HG02840 (cell line): ENCODE data around the gene TRIOBP.
"Not testable (repeated sequence)": the region's sequence is repeated elsewhere in the genome, so short reads cannot be mapped to it uniquely, and the experiment has no call there.

Source experiments
- ATAC-seq: cut with Tn5 transposase; IDR thresholded peaks from one replicate; pipeline ENCODE4 v1.9.1; 2021; ENCODE audit warnings: mild to moderate bottlenecking, moderate library complexity, moderate number of reproducible peaks; ENCODE audit not compliant: unreplicated experiment, low FRiP score

TRIOBP gene

DNA sequence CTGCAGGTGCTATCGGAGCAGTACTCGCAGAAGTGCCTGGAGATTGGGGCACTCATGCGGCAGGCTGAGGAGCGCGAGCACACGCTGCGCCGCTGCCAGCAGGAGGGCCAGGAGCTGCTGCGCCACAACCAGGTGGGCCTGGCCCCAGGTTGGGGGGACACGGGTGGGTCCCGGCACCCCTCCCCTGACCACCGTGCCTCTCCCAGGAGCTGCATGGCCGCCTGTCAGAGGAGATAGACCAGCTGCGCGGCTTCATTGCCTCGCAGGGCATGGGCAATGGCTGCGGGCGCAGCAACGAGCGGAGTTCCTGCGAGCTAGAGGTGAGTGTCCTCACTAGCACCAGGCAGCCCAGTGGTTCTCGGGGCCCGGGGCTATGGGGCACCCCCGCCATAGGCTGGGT lies 72.2 kb downstream of the TRIOBP start:
- ATAC-seq, result no peak

DNA sequence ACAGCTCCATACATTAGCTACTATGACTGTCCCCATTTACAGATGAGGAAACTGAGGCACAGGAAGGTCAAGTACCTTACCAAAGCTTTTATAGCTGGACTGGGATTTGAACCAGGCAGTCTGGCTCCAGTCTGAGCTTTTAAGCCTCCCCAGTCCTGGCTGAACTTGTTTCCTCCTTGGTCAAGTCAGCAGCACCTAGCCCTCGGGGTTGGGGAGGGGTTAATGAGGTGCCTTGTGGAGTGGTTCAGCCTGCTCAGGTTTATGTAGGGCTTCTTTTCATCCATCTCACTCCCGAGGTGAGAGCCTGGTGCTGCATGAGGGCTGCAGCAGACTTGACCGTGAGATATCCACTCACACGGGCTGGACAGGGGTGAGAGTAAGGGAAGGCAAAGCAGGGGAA lies 74.2 kb downstream of the TRIOBP start:
- no peak for ATAC-seq

DNA sequence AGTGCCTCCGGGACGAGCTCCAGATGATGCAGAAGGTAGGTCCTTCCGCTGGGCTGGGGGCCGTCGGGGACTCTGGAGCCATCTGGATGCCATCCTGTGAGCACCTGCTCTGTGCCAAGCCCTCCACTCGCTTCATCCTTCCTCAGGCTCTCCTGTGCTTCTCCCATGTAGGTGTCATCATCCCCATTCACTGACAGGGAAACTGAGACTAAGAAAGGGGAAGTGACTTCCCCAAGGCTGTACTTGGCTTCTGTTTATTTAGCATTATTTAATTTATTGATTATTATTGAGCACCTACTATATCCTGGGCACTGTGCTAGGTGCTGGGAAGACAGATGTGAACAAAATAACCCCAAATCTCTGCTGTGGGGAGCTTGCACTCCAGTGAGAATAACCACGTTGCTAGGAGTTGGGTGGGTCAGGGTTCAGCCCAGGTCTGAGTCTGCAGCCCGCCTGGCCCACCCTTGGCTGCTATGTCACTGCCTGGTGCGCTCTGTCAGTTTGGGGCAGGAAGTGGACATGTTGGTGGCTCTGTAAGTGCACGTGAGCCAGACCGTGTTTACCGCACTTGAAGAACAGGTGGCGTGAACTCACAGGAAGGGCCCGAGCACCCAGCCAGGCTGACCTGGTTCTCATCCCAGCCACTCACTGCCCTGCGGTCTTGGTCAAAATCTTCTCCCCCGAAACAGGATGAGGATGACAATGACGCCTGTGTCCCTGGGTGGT lies 75.0 kb downstream of the TRIOBP start:
- ATAC-seq, result no peak

DNA sequence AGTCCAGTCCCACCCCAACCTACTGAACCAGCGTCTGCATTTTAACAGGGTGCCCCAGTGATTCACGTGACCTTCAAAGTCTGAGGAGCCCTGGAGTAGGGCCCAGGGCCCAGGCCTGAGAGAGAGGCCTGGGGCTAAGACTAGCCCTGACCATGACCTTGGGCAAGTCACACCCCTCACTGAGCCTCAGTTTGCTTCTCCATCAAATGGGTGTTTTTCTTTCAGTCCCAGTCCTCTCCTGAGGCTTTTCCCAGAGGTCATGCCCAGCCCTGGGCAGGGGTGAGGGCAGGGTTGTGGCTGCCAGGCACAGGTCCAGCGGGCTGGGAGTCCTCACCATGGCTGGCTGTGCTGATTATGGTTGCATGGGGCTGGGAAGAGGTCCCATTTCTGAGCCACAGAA lies 77.9 kb downstream of the TRIOBP start:
- ATAC-seq, result no peak

DNA sequence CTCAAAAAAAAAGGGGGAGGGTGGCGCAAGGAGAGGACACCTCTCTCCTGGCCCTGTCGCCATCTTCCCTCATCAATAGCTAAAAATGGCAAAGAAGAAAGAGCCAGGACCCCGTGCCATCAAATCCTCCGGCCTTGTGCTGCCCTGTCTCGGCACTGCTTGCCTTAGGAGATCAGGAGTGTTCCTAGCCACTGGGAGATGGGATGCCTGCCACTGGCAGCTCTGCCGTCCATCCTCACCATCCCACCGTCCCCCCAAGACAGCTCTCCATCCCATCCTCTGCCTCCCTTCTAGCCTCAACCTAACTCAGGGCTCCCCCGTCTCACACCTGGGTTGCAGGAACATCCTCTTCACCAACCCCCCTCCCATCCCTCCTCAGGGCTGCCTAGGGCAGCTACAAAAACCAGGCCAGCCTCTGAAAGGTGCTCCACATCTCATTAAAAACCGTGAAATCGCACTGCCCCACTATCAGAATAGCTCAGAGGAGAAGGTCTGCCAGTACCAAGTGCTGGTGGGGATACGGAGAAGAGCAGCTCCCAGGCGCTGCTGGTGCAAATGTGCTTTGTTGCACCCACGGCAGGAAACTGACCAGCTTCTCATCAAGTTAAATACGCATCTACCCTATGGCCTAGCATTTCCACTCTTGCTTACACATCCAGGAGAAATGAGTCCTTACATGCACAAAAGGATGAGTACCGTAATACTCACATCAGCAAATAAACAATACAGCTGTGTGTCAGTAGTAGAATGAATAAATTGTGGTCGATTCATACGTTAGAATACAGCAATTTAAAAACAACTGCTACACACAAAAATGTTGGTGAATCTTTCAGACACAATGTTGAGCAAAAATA lies 79.2 kb downstream of the TRIOBP start:
- ATAC-seq, result no peak

DNA sequence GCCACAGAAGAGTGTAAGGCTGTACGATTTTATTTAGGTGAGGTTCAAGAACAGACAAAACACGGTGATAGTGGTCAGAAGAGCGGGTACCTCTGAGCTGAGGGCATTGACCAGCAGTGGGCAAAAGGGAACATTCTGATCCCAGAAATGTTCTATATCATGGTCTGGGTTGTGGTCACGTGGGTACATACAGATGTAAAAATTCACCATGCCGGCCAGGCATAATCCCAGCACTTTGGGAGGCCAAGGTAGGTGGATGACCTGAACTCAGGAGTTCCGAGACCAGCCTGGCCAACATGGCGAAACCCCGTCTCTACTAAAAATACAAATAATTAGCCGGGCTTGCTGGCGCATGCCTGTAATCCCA lies 79.8 kb downstream of the TRIOBP start:
- ATAC-seq, result no peak

DNA sequence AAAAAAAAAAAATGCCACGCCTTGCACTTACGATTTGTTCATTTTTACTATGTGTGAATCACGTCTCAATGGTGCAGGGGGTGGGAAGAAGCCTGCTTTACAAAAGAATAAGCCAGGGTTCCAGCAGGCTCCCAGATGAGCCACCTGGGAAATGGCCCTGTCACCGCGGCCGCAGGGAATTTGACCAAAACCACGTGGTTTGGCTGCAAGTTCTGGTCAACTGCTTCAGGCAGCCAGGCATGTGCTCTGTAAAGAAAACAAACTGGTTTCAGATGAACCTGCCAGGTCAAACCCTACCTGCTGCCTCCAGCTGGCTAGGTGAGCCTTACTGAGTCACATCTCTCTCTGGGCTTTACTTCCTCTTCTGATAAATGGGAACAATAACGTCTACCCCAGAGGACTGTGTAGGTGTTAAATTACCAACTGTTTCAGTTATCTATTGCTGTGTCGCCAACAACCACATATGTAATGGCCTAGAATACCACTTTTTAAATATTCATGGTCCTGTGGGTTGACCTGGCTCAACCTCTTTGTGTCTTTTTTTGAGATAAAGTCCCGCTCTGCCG lies 80.4 kb downstream of the TRIOBP start:
- no peak for ATAC-seq

DNA sequence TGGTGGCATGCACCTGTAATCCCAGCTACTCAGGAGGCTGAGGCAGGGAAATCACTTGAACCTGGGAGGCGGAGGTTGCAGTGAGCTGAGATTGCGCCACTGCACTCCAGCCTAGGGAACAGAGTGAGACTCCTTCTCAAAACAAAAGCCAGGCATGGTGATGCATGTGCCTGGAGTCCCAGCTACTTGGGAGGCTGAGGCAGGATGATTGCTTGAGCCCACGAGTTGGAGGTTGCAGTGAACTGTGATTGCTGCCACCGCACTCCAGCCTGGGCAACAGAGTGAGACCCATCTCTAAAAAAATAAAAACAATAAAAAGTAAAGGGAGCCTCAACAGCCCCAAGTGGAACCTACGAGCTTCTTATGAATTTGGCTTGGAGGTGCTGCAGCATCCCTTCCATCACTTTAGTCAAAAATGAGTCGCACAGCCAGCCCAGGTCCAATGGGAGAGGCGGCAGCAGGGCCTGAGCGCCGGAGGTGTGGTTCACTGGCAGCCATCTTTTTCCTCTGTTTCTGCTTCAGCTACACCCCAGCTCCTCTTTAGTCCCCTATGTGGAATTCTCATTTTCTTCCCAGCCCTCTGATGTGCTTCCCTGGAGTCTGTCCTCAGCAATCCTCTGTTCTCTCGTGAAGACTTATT lies 81.6 kb downstream of the TRIOBP start:
- ATAC-seq, result no peak

DNA sequence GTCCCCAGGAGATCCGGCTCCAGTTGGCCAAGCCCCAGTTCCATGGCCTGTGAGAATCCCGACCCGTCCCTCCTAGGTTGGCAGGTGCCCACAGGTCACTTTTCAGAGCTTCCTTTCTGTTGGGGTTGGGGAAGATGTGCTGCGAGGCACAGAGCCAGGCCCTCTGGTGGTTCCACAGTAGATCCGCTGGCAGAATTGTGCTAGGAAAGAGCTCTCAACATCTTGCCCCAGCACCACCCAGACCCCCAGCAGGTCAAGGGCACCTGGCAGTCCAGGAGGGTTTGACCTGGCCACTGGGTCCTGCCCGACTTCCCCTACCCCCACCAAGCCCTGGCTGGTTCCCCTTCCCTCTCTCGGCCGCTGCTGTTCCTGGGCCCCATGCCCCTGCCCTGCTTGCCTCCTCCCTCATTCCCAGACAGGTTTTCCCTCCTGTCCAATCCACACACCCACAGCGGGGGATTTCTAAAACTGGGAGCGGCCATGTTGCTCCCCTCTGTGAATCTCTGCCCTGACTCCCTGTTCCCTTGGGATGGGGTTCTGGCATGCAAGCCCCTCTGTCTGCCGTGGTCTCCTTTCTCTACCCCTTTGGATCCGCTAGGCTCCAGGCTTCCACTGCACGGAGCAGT lies 84.7 kb downstream of the TRIOBP start:
- ATAC-seq, result no peak

DNA sequence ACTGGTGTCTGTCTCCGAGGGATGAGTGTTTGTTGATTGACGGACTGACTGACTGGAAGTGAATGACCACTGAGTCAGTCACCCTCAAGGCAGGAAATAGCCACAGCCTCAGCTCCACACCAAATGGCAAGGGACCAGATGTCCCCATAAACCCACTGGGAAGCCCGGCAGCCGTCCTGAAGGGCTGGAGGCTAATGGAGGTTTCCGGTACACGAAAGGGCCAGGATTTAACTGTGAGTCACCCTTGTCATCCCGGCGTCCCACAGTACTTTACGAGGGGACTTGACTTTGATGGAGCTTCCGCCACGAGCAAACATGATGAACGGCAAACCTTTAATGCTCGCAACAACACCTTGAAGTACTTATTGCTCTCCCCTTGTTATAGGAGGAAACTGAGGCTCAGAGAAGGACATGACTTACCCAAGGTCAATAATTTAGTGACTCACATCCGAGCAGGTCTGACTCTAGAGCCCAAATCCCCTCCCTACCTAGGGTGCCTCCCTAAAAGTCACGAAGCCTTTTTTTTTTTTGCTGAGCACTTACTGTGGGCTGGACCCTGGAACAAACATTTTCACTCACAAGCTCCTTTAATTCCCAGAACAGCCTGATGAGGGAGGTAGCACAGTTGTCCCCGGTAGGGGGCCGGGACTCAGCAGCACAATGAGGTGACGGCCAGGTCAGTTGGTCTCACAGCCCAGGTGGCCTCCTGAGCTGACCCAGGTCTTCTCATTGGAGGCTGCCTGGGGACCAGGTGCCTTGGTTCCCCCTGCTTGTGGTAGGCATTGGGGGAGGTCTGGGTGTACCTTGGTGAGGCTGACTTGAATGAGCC lies 85.7 kb downstream of the TRIOBP start:
- ATAC-seq, result no peak

DNA sequence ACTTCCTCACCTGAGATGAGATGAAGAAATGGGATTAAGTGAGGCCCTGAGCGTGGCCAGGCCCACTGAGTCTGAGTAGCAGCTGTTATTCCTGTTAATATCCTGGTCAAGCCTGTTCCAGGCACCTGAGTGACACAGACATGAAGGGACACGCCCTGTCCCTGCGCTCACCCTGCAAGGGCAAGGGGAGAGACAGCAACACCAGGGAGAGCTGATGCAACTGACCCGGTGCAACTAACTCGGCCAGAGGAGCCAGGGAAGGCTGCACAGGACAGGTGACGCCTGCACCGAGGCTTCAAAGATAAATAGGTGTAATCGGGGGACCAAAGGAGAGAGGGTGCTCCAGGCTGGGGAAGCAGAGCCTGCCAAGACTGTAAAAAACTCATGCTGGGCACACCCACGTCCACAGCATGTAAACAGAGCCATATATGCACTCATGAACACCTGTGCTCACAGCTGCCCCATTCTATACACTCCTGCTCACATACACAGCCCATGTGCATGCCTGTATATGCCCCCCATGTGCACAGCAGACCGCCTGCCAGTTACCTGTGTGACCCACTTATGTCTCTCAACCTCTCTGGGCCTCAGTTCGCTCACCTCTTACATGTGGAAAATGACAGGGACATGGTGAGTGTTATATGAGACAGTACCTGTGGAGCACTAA lies 88.1 kb downstream of the TRIOBP start:
- no peak for ATAC-seq

DNA sequence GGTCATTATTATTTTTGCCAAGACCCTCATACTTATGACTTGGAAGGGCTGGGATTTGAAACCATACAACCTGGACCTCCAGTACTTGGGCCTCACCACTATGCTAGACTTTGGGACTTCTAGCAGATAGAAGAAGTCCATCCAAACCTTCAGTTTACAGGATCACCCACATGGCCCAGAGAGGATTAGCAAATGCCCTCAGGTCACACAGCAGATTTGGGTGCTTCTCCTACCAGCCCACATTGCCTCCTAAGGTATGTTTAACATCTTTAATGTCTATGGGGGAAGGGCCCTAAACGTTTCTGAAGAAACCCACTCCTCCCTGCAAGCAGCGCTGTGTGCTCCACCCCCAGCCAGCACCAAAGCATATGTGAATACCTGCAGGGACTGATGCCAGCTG lies 93.4 kb downstream of the TRIOBP start:
- no peak for ATAC-seq

DNA sequence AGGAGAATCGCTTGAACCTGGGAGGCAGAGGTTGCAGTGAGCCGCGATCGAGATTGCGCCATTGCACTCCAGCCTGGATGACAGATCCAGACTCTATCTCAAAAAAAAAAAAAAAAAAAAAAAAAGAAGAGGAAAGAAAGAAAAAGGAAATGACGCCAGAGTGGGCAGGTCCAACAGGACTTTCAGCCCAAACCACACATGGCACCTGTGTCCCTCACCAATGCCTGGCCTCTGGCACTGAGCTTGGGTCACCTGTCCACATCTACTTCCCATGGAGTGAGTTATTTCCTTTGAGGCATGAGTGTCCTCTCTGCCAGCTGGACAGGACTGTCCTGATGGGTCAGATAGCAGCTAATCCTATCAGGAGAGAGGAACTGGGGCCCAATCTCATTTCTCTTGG lies 95.6 kb downstream of the TRIOBP start:
- no peak for ATAC-seq

DNA sequence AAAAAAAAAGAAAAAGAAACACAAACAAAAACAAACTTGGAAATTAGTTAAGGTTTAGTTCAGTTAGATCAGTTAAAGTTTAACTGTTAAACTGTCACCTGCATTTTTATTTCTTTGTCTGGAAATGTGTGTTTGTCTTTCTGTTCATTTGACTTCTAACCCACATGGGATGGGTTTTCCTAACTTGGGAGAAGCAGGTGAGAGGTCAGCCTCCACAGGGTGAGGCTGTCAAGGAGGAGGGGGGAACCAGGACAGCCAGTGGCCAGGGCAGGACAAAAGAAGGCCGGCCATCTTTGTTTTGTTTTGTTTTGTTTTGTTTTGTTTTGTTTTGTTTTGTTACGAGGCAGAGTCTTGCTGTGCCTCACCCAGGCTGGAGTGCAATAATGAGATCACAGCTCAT lies 97.5 kb downstream of the TRIOBP start:
- ATAC-seq, result no peak

DNA sequence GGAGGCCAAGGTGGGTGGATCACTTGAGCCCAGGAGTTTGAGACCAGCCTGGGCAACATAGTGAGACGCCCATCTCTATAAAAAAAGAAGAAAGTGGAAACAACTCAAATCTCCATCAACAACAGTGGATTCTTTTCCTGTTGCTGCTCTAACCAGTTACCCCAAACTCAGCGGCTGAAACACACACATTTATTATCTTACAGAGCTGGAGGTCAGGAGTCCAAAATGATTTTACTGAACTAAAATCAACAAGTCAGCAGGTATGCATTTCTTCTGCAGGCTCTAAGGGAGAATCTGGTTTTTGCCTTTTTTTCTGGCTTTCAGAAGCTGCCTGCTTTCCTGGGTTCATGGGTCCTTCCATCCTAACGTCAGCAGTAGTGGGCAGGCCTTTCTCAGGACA lies 99.2 kb downstream of the TRIOBP start:
- ATAC-seq, result no peak

DNA sequence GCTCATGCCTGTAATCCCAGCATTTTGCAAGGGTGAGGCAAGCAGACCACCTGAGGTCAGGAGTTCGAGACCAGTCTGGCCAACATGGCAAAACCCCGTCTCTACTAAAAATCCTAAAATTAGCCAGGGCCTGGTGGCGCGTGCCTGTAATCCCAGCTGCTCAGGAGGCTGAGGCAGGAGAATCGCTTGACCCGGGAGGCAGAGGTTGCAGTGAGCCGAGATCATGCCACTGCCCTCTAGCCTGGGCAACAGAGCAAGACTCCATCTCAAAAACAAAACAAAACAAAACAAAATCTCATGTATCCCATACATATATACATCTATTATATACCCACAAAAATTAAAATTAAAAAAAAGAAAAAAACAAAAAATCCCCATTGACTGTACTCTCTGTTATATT lies 100.4 kb downstream of the TRIOBP start:
- not testable (repeated sequence) for ATAC-seq

DNA sequence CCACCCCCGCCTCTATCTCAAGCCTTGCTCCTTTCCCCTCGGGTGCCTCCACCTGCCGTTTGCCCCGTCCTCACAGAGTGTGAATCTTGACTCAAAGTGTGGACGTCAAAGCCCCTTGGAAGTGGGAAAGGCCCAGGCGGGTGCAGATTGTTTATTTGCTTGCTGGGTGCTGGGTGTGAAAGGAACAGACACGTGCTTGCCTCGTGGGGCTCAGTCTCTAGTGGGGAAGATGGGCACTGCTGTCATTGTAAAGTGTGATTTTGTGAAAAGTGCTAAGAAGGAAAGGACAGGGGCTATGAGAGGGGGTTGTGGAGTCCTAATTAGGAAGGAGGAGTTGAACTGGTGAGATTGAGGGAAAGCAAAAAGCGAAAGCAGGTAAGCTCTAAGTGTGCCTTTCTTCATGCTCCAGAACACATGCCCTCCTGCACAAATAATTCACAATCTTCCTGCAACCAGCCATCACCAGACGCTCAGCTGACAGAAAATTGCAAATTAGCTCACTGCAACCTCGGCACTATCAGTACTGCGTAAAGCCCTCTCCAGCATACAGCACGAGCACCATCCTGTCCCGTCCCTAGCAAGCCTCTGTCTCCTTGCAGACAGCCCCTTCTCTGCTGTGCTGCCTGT lies 101.1 kb downstream of the TRIOBP start:
- no peak for ATAC-seq

DNA sequence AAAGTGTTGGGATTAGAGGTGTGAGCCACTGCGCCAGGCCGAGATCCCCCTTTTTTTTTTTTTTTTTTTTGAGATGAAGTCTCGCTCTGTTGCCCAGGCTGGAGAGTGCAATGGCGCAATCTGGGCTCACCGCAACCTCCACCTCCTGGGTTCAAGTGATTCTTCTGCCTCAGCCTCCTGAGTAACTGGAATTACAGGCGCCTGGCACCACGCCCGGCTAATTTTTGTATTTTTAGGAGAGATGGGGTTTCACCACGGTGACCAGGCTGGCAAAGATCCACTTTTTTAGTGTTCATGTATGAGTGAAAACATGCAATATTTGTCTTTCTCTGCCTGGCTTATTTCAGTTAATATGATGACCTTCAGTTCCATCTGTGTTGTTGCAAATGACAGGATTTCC lies 103.1 kb downstream of the TRIOBP start:
- ATAC-seq, result not testable (repeated sequence)

DNA sequence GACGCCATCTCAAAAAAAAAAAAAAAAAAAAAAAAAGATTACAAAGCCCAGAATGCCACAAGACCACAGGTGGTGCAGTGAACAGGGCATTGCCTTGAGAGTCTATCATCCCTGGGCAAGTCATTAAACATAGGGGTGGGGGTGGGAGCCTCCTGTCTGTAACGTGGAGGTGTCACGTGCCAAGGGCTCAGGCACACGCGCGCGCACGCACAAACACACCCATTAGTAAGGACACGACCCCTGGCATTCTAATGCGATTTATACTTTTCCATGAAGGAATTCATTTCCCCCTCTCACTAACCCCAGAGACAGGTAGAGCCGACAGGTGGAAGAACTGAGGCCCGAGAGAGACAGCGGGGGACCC lies 105.1 kb downstream of the TRIOBP start:
- ATAC-seq, result no peak
